HG03060 (cell line): Measurements from ENCODE around the gene ZKSCAN3.
A peak's percentile ranks its signal among the peaks of the same experiment; 100 is the strongest.
"Not testable (repeated sequence)": the region's sequence is repeated elsewhere in the genome, so short reads cannot be mapped to it uniquely, and the experiment has no call there.

ENCODE experiments used
- ATAC-seq: cut with Tn5 transposase; IDR thresholded peaks from one replicate; pipeline ENCODE4 v1.9.1; 2021; ENCODE audit warnings: low read depth, moderate number of reproducible peaks; ENCODE audit not compliant: unreplicated experiment

Gene ZKSCAN3

GRCh38 chr6:28371280-28371679 is 21.5 kb downstream of the ZKSCAN3 start:
- ATAC-seq, result no peak

GRCh38 chr6:28371706-28372451 is 22.1 kb downstream of the ZKSCAN3 start:
- ATAC-seq, result no peak

GRCh38 chr6:28373925-28374324 is 24.2 kb downstream of the ZKSCAN3 start:
- ATAC-seq, result no peak

- no peak for ATAC-seq
Measured at GRCh38 chr6:28377879-28378278, 28.1 kb downstream of the ZKSCAN3 start.

GRCh38 chr6:28378644-28379043 is 28.9 kb downstream of the ZKSCAN3 start:
- no peak for ATAC-seq

GRCh38 chr6:28380381-28380780 is 30.6 kb downstream of the ZKSCAN3 start:
- no peak for ATAC-seq

GRCh38 chr6:28383235-28384142 is 33.7 kb downstream of the ZKSCAN3 start:
- peak; percentile 82 for ATAC-seq

- no peak for ATAC-seq
Measured at GRCh38 chr6:28384143-28384533, 34.4 kb downstream of the ZKSCAN3 start.

- no peak for ATAC-seq
Measured at GRCh38 chr6:28390688-28391087, 40.9 kb downstream of the ZKSCAN3 start.

GRCh38 chr6:28393912-28394662 is 44.3 kb downstream of the ZKSCAN3 start:
- no peak for ATAC-seq

GRCh38 chr6:28395918-28396317 is 46.2 kb downstream of the ZKSCAN3 start:
- ATAC-seq, result no peak

- ATAC-seq, result peak; percentile 46
Measured at GRCh38 chr6:28399350-28400121, 49.8 kb downstream of the ZKSCAN3 start, which contains the start of gene ZSCAN12. Gene ZSCAN12, minus strand, starts transcription at chr6:28399747. Its CDS starts 1,342 bp downstream, at chr6:28398405.

GRCh38 chr6:28400122-28400451 is 50.3 kb downstream of the ZKSCAN3 start:
- no peak for ATAC-seq

- ATAC-seq, result no peak
Measured at GRCh38 chr6:28401172-28401571, 51.4 kb downstream of the ZKSCAN3 start.

GRCh38 chr6:28402197-28402596 is 52.5 kb downstream of the ZKSCAN3 start:
- no peak for ATAC-seq

- not testable (repeated sequence) for ATAC-seq
Measured at GRCh38 chr6:28403923-28404322, 54.2 kb downstream of the ZKSCAN3 start.

GRCh38 chr6:28407401-28407800 is 57.7 kb downstream of the ZKSCAN3 start:
- ATAC-seq, result no peak

- ATAC-seq, result no peak
Measured at GRCh38 chr6:28408076-28408802, 58.5 kb downstream of the ZKSCAN3 start.

- ATAC-seq, result no peak
Measured at GRCh38 chr6:28410767-28411166, 61.0 kb downstream of the ZKSCAN3 start.

GRCh38 chr6:28413681-28414080 is 63.9 kb downstream of the ZKSCAN3 start:
- ATAC-seq, result no peak
